Upper lobe of left lung (tissue), 4 donors: Measurements from ENCODE around the gene NENF.

Experiments used
- EP300 ChIP-seq, 4 donors: sonication (generic); formaldehyde crosslinking; IDR thresholded peaks; one replicate each; pipeline ENCODE4 v1.5.1; 2017; ENCODE audit warnings: antibody characterized with exemption in 4 of 4, control low read depth in 2 of 4
- POLR2A ChIP-seq, 4 donors: fragments of 450-650 bp; IDR thresholded peaks; one replicate each; pipeline ENCODE4 v1.5.1; 2016 to 2017; ENCODE audit warnings: antibody characterized with exemption in 4 of 4, mild to moderate bottlenecking in 2 of 4
- POLR2AphosphoS5 ChIP-seq, 2 donors: sonication (generic); formaldehyde crosslinking; IDR thresholded peaks; one replicate each; pipeline ENCODE4 v1.5.1; 2017; ENCODE audit warnings: antibody characterized with exemption in 2 of 2
- TF ChIP-seq, protein P1 (sequence below), 6 experiments: fragments of 450-650 bp in 4 of 6; fragments of 200-600 bp in 2 of 6; sonication (generic) in 2 of 6; IDR thresholded peaks; one replicate each; pipeline ENCODE4 v1.5.1; 2016 to 2019; ENCODE audit warnings: antibody characterized with exemption in 6 of 6

DNA sequence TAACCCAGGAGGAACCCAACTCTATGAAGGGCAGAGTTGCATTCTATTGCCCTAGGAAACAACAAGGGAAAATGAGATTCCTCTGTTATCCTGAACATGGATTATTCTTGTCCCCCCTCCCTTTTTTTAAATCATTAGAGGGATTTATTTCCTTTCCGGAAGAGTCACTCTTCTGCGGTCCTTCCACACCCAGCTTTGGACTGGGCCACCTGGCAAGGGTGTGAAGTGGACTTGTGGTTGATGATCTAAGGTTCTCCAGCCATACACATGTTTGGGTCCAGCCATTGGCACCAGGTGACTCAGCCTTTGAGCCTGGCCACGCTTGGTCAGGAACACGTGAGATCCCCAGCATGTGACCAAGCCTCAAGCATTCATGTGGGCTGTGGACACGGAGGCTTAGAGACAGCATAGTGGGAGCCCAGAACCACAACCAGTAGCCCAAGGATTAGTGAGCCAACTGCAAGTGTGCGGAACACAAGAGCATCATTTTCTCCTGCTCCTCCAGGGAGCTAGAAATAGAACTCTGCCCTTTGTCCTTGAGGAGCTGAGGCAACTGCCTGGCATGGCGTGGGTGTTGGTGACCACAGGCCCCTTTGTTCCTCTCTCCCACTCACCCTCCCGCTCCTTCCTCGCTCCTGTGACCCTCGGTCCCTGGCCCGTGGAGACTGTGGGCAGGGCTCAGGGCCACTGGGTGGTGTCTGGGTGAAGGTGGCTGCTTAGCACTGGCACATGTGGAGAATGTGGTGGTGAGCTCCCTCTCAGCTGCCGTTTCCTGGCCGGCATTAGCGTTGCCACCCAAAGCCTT lies 50.1 kb downstream of the NENF start:
- TF ChIP-seq, protein P1, sequence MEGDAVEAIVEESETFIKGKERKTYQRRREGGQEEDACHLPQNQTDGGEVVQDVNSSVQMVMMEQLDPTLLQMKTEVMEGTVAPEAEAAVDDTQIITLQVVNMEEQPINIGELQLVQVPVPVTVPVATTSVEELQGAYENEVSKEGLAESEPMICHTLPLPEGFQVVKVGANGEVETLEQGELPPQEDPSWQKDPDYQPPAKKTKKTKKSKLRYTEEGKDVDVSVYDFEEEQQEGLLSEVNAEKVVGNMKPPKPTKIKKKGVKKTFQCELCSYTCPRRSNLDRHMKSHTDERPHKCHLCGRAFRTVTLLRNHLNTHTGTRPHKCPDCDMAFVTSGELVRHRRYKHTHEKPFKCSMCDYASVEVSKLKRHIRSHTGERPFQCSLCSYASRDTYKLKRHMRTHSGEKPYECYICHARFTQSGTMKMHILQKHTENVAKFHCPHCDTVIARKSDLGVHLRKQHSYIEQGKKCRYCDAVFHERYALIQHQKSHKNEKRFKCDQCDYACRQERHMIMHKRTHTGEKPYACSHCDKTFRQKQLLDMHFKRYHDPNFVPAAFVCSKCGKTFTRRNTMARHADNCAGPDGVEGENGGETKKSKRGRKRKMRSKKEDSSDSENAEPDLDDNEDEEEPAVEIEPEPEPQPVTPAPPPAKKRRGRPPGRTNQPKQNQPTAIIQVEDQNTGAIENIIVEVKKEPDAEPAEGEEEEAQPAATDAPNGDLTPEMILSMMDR (IDR thresholded peaks at IDR 0.05) = no peak
- TF ChIP-seq POLR2A (IDR thresholded peaks at IDR 0.05) (no peak), POLR2AphosphoS5 (IDR thresholded peaks at IDR 0.05) (peak in 1 of 2 donors; percentile 36), EP300 (IDR thresholded peaks at IDR 0.05) (peak in 1 of 4 donors; percentile 7)
